H1 (cell line): ENCODE data around the gene RALGAPA2. TPM values are rescaled to one million over a fixed set of nuclear protein-coding genes. Genes with fewer than 3 reads are reported as not detected.

Experiments
- CTCF ChIA-PET: fragments of 300-600 bp; sonication (Branson Sonifier 250); formaldehyde crosslinking; loops from one replicate; lab custom pipeline; 2021; ENCODE audit not compliant: partially characterized antibody; lab: Charles Lee
- POLR2A ChIA-PET: fragments of 300-600 bp; sonication (Branson Sonifier 250); formaldehyde crosslinking; loops from one replicate; lab custom pipeline; 2021; ENCODE audit warnings: inconsistent platforms; ENCODE audit not compliant: partially characterized antibody; lab: Charles Lee
- DNase-seq, 2 experiments: peaks; one replicate each; pipeline versions ENCODE4 v3.0.0 to v3.0.0-alpha.2; 2010 to 2022; ENCODE audit warnings: low spot score in 2 of 2, low read depth in 1 of 2, mixed read lengths in 1 of 2
- FAIRE-seq: peaks from 2 replicates; lab custom pipeline; 2011; peaks lifted over from hg19 to GRCh38; lab: Jason Lieb, UNC
- H2AFZ ChIP-seq: 2 replicates; pipeline ENCODE4 v1.8.1; 2012; ENCODE audit warnings: low read length, inconsistent platforms
- H2AK5ac ChIP-seq: 2 replicates; pipeline ENCODE4 v1.6.1; 2013; ENCODE audit warnings: low read depth, low read length
- H2BK120ac ChIP-seq: replicated peaks from 2 replicates; pipeline ENCODE3; 2013; ENCODE audit warnings: low read depth, low read length, inconsistent platforms
- H2BK12ac ChIP-seq: 2 replicates; pipeline ENCODE4 v1.6.1; 2013; ENCODE audit warnings: low read depth, low read length
- H2BK15ac ChIP-seq: 2 replicates; pipeline ENCODE4 v1.6.1; 2013; ENCODE audit warnings: low read length
- H2BK20ac ChIP-seq: 2 replicates; pipeline ENCODE4 v1.6.1; 2013; ENCODE audit warnings: low read length
- H2BK5ac ChIP-seq: 2 replicates; pipeline ENCODE4 v1.6.1; 2013; ENCODE audit warnings: low read depth, low read length
- H3K14ac ChIP-seq: 2 replicates; pipeline ENCODE4 v1.6.1; 2013; ENCODE audit warnings: inconsistent platforms; ENCODE audit not compliant: insufficient read length
- H3K18ac ChIP-seq: 2 replicates; pipeline ENCODE4 v1.6.1; 2013; ENCODE audit warnings: low read length; ENCODE audit errors: extremely low read depth
- H3K23ac ChIP-seq: 2 replicates; pipeline ENCODE4 v1.6.1; 2013; ENCODE audit warnings: inconsistent platforms; ENCODE audit not compliant: insufficient read length
- H3K23me2 ChIP-seq: 2 replicates; pipeline ENCODE4 v1.6.1; 2013; ENCODE audit warnings: low read depth, low read length
- H3K27ac ChIP-seq: 2 replicates; pipeline ENCODE4 v1.6.1; 2011; ENCODE audit warnings: low read depth, low read length, inconsistent platforms
- H3K27me3 ChIP-seq, 4 experiments: replicated peaks in 1 of 4; 1 replicate in 1 of 4; 2 replicates in 3 of 4; pipeline versions ENCODE4 v1.6.1 to v1.8.1; 2011 to 2013; ENCODE audit warnings: low read length in 3 of 4, mild to moderate bottlenecking in 3 of 4, inconsistent platforms in 2 of 4, mixed read lengths in 2 of 4, moderate library complexity in 1 of 4; ENCODE audit not compliant: control insufficient read depth in 3 of 4, insufficient read depth in 3 of 4; ENCODE audit errors: extremely low read depth in 1 of 4
- H3K36me3 ChIP-seq, 4 experiments: 2 replicates each; pipeline versions ENCODE4 v1.6.1 to v1.8.1; 2011 to 2013; ENCODE audit warnings: mild to moderate bottlenecking in 4 of 4, low read length in 3 of 4, moderate library complexity in 2 of 4, control low read depth in 1 of 4, inconsistent platforms in 1 of 4; ENCODE audit not compliant: insufficient read depth in 4 of 4, control insufficient read depth in 2 of 4
- H3K4ac ChIP-seq: replicated peaks from 2 replicates; pipeline ENCODE3; 2013; ENCODE audit warnings: low read length, low read depth, mixed read lengths, inconsistent platforms; ENCODE audit not compliant: insufficient read length
- H3K4me1 ChIP-seq, 4 experiments: replicated peaks in 1 of 4; 1 replicate in 1 of 4; 2 replicates in 3 of 4; pipeline versions ENCODE4 v1.6.1 to v1.8.1; 2011 to 2013; ENCODE audit warnings: low read length in 3 of 4, inconsistent platforms in 2 of 4, mixed read lengths in 1 of 4; ENCODE audit not compliant: insufficient read depth in 4 of 4, control insufficient read depth in 3 of 4
- H3K4me2 ChIP-seq, 2 experiments: 2 replicates each; pipeline versions ENCODE4 v1.6.1 to v1.8.1; 2011 to 2013; ENCODE audit warnings: low read depth in 2 of 2, low read length in 2 of 2, control low read depth in 1 of 2, inconsistent platforms in 1 of 2, mild to moderate bottlenecking in 1 of 2; ENCODE audit not compliant: insufficient read depth in 1 of 2
- H3K4me3 ChIP-seq, 4 experiments: fragments of 200-600, 300-600 bp in 1 of 4; sonication (generic), shearing (Covaris generic), sonication (Bioruptor Twin) in 1 of 4; 2 replicates each; pipeline versions ENCODE4 v1.5.1 to v1.8.1; 2011 to 2016; ENCODE audit warnings: low read length in 4 of 4, low read depth in 3 of 4, control low read depth in 2 of 4, inconsistent platforms in 2 of 4, mild to moderate bottlenecking in 2 of 4, mixed read lengths in 1 of 4, moderate library complexity in 1 of 4; ENCODE audit not compliant: insufficient read depth in 2 of 4; ENCODE audit errors: extremely low read depth in 1 of 4
- H3K56ac ChIP-seq: replicated peaks from 2 replicates; pipeline ENCODE3; 2013; ENCODE audit warnings: low read depth, mild to moderate bottlenecking, mixed read lengths, low read length, inconsistent platforms; ENCODE audit not compliant: insufficient read length
- H3K79me1 ChIP-seq: 2 replicates; pipeline ENCODE4 v1.6.1; 2013; ENCODE audit warnings: low read depth, low read length, control low read depth
- H3K79me2 ChIP-seq, 2 experiments: 2 replicates each; pipeline versions ENCODE4 v1.6.1 to v1.8.1; 2012 to 2013; ENCODE audit warnings: low read length in 2 of 2, mild to moderate bottlenecking in 2 of 2, inconsistent platforms in 1 of 2; ENCODE audit not compliant: insufficient read depth in 2 of 2, control insufficient read depth in 1 of 2
- H3K9ac ChIP-seq, 4 experiments: replicated peaks in 1 of 4; 1 replicate in 1 of 4; 2 replicates in 3 of 4; pipeline versions ENCODE4 v1.6.1 to v1.8.1; 2011 to 2013; ENCODE audit warnings: low read depth in 3 of 4, low read length in 3 of 4, control low read depth in 2 of 4, mild to moderate bottlenecking in 2 of 4, moderate library complexity in 2 of 4, inconsistent platforms in 1 of 4; ENCODE audit errors: extremely low read depth in 1 of 4
- H3K9me3 ChIP-seq, 2 experiments: 2 replicates each; pipeline versions ENCODE4 v1.6.1 to v1.8.1; 2012 to 2013; ENCODE audit warnings: mild to moderate bottlenecking in 2 of 2, moderate library complexity in 2 of 2, control low read depth in 1 of 2, inconsistent platforms in 1 of 2, low read depth in 1 of 2, low read length in 1 of 2, mixed read lengths in 1 of 2; ENCODE audit not compliant: insufficient read depth in 2 of 2
- H4K20me1 ChIP-seq, 2 experiments: replicated peaks in 1 of 2; 2 replicates each; pipeline versions ENCODE3 to v1.8.1; 2011 to 2013; ENCODE audit warnings: inconsistent platforms in 2 of 2, low read length in 2 of 2, mild to moderate bottlenecking in 1 of 2; ENCODE audit not compliant: insufficient read depth in 2 of 2, control insufficient read depth in 1 of 2
- H4K5ac ChIP-seq: 2 replicates; pipeline ENCODE4 v1.6.1; 2013; ENCODE audit warnings: low read length, low read depth, mixed read lengths, inconsistent platforms; ENCODE audit not compliant: insufficient read length
- H4K8ac ChIP-seq: 2 replicates; pipeline ENCODE4 v1.8.0; 2013; ENCODE audit warnings: mild to moderate bottlenecking, moderate library complexity, low read length, inconsistent platforms; ENCODE audit not compliant: insufficient read depth; ENCODE audit errors: extremely low read depth
- H4K91ac ChIP-seq: replicated peaks from 2 replicates; pipeline ENCODE3; 2013; ENCODE audit warnings: low read length, mixed read lengths, inconsistent platforms; ENCODE audit not compliant: insufficient read length
- BACH1 ChIP-seq: IDR thresholded peaks from 2 replicates; pipeline ENCODE4 v1.6.1; 2012; ENCODE audit warnings: low read length, improper control_type of control experiment
- EGR1 ChIP-seq: IDR thresholded peaks from 2 replicates; pipeline ENCODE4 v1.6.1; 2011; ENCODE audit warnings: low read depth, low read length, borderline replicate concordance
- TCF12 ChIP-seq: IDR thresholded peaks from 2 replicates; pipeline ENCODE4 v1.6.1; 2011; ENCODE audit warnings: low read depth, mild to moderate bottlenecking, low read length
- YY1 ChIP-seq: IDR thresholded peaks from 2 replicates; pipeline ENCODE4 v1.6.1; 2011; ENCODE audit warnings: low read depth, mild to moderate bottlenecking, low read length
- ZNF274 ChIP-seq: IDR thresholded peaks from 2 replicates; pipeline ENCODE4 v1.7.0; 2012; ENCODE audit warnings: low read length, borderline replicate concordance; ENCODE audit errors: extremely low read depth
- WGBS, 2 experiments: shearing (Covaris generic) in 1 of 2; methylation state at CpG; one replicate each; pipeline versions ENCODE4 v1.1.6 to v1.1.7; 2013 to 2015; ENCODE audit warnings: low lambda C conversion rate in 2 of 2, mixed read lengths in 2 of 2, inconsistent platforms in 1 of 2, low coverage in 1 of 2, missing lambda C conversion rate in 1 of 2; ENCODE audit not compliant: insufficient replicate concordance in 2 of 2, insufficient coverage in 1 of 2, insufficient read length in 1 of 2; ENCODE audit errors: extremely low coverage in 1 of 2, missing lambda C conversion rate in 1 of 2; 5-methylcytosine and 5-hydroxymethylcytosine counted together
- polyA plus RNA-seq, 7 experiments: library from polyadenylated mRNA; depleted of rRNA in 3 of 7; stranded (reverse) in 5 of 7; unstranded in 2 of 7; fragments of >200 nt in 5 of 7; fragments of 200-250 nt in 2 of 7; gene quantifications; 1 replicate in 5 of 7; 2 replicates in 1 of 7; 4 replicates in 1 of 7; pipeline versions ENCODE4 v1.2.1 to v1.2.3, GENCODE V29; 2011 to 2013; ENCODE audit warnings: missing spikeins in 2 of 7, mixed read lengths in 2 of 7
- total RNA-seq: library from RNA; stranded (reverse); fragmentation: NEBNext Ultra II Directional; extraction: Animal tissue kit (Norgen Biotek cat#: 25700); gene quantifications from 2 replicates; pipeline ENCODE4 v1.2.1, GENCODE V29; 2021

RALGAPA2 gene
- total and polyA plus RNA-seq, 2 of the 8 experiments (the other 6 are each of a cell fraction or from before 2014, with no cell fraction given) = 5.1 to 25.5 TPM

DNA sequence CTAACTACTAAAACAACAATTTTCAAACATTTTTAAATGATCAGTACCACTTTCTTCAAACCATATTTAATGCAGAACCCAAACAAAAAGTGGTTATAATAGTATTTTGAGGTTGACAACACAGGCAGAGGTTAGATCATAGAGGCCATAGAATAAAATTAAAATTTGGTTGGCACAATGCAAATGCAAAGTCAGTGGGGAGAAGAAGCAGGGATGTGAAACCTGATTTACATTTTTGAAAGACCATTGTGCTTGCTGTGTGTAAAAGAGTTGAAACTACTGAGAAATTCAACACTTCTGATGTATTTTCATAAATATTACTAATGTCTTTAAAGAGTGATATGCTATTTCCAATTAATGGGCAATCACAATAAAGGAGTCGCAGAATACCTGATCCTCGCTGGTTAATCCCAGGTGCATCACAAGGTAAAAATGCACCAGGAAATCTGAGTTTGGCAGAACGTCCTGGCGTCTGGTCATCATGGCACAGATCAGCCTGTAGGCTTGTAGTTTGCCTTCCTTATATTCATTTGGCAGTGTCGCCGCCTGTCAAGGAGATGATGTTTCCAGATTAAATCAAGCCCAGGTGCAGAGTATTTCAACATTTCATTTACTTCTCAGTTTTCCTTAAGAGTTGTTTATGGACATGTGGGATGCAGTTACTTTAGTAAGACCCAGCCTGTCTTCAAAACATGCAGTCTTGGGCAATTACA is 141.2 kb downstream of the RALGAPA2 start:
- ChIA-PET CTCF (no interaction called here), POLR2A (no interaction called here)
- Histone ChIP-seq H2BK120ac (no peak overlapping the region), H4K5ac (no peak overlapping the region), H3K4me1 (peaks cover 0 to 2% (median 0%) of the 10 kb centered on the region in 4 experiments; a peak in 1 of 7 replicates), H3K4ac (no peak overlapping the region), H3K4me2 (no peak overlapping the region), H3K9me3 (no peaks in the 10 kb centered on the region), H3K4me3 (no peak overlapping the region), H2BK15ac (no peak overlapping the region), H3K79me2 (no peaks in the 10 kb centered on the region), H3K27ac (no peak overlapping the region), H3K18ac (no peak overlapping the region), H4K8ac (no peak overlapping the region), H3K14ac (no peak overlapping the region), H3K23me2 (no peaks in the 10 kb centered on the region; the same call in 1 of the 2 replicates), H2BK20ac (no peak overlapping the region), H3K23ac (no peak overlapping the region), H2AK5ac (no peak overlapping the region), H4K20me1 (no peaks in the 10 kb centered on the region), H2BK5ac (no peak overlapping the region), H3K79me1 (no peaks in the 10 kb centered on the region), H2BK12ac (no peak overlapping the region), H3K27me3 (no peaks in the 10 kb centered on the region), H3K56ac (no peak overlapping the region), H3K36me3 (peaks cover 0 to 5% (median 0%) of the 10 kb centered on the region in 4 experiments; a peak in 2 of 8 replicates), H3K9ac (no peak overlapping the region), H2AFZ (no peak overlapping the region), H4K91ac (no peak overlapping the region)
- no peak for FAIRE-seq
- DNase-seq = no peak
- 91% methylated on average over 6 of the region's 6 CpGs; no CpG with 5 or more reads in 1 of the 2 experiments for WGBS, 2 experiments
- no peak for TF ChIP-seq BACH1
- TF ChIP-seq TCF12 = no peak
- no peak for TF ChIP-seq YY1
- TF ChIP-seq EGR1 = no peak
- no peak for TF ChIP-seq ZNF274
